ENCODE data around the gene WSCD1.

The WSCD1 gene

DNA sequence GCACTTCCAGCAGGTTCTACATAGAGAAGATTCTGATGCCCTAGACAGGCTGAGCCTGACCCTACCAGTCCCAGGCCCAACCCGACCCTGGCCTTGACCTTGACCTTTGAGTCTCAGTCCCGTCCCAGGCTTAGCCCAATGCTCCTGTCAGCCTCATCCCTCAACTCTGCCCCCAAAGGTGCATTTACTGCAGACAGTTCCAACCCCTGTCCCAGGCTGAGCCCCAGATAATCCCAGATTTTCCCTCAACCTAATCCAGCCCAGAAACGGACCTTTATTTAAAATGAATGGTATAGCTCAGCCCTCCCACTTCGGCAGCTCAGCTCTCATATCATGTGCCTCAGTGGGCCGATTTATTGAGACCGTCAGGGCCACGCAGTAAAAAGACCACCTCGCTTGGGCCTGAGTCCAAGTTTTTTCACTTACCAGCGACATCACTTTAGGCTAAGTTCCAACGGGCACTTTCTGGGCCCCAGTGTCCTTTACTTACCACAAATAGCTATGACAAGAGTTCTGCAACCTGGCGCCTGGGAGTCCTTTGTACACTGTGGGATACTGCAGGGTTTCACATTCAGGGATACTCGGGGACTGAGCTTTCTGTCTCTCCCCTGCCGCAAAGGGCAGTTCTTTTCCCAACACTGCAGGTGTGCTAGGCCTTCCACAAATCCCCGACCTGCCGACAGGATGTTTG lies 89.5 kb downstream of the WSCD1 start:
- no peak for DNase-seq (ENCODE audit: low read depth in 2 of 2)

DNA sequence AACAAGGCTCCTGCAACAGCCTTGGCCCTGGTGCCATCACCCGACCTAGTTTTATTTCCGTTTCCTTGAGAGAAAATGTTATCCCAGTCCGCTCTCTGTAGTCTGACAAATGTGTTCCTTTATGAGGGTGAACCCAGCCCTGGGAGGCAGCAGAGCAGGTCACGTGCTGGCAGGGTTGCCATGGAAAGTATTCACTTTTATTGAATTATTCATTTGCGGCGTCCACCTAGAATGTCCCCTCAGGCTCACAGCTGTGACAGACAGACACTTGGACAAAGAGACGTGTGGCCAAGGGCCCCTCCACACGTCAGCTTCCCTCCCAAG lies 90.0 kb downstream of the WSCD1 start:
- DNase-seq (ENCODE audit: low read depth in 2 of 2), result no peak

DNA sequence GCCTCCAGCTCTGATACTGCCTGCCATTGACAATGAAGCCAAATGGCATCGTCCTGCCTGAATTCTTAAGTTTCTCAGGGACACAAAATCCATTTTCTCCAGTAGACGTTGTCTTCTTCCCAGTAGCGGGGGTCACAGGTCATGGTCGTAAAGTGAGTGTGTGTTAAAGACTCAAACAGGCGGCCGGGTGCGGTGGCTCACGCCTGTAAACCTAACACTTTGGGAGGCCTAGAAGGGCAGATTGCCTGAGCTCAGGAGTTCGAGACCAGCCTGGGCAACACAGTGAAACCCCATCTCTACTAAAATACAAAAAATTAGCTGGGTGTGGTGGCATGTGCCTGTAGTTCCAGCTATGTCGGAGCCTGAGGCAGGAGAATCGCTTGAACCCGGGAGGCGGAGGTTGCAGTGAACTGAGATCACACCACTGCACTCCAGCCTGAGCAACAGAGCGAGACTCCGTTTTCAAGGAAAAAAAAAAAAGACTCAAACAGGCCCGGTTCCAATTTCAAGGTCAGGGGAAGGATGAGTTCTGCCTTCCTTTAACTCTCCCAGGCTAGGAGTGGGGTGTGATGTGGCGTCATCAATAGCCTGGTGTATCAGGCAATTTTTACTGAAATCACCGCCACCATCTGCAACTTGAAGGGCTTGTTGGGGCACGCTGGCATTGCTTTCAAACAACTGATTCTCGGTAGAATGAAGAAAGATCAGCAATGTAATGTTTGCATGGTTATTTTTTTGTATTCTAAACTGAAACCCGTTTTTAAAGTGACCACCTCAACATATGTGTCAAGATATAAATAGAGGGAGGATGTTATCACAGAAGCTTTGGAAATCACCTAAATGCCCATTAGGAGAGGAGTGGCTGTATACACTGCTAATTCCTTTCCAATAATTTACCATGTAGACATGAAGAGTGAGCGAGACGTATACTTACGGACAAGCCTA lies 91.0 kb downstream of the WSCD1 start:
- DNase-seq (ENCODE audit: low read depth in 2 of 2), result no peak

DNA sequence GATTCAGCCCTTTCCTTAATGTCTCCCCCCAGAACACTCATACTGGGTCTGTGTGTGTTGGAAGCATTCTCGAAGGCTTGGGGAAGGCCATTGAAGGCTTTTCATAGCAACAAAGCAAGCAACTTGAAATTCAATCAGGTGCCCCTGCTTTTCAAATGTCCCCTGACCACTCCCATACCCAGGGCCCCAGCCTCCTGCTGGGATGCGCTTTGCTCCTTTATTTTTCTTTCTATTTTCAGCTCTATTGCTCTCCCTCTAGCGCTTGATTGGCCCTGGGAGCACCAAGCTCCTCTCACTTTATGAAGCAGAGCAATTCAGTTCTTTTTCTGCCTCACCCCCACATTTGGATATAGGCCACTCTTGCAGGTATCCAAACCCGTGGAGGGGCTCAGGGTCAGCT lies 92.0 kb downstream of the WSCD1 start:
- no peak for DNase-seq (ENCODE audit: low read depth in 2 of 2)

DNA sequence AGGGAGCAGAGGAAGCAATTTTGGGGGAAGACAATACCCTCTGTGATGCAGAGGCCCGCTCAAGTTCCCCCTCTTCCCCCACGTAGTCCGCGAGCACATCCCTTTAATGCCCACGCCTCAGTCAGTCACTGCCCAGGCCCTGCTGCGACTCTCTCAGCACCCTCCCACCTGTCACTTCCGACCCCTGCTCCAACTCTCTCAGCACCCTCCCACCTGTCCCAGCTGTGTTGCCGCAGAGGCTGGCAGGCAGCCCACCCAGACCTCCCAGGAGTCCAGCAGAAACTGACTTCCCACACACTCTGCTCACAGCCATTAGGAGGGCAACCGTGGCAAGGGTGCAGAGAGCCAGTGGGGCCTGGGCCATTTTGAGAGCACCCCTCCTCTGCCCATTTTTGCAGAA lies 92.7 kb downstream of the WSCD1 start:
- DNase-seq (ENCODE audit: low read depth in 2 of 2), result no peak

DNA sequence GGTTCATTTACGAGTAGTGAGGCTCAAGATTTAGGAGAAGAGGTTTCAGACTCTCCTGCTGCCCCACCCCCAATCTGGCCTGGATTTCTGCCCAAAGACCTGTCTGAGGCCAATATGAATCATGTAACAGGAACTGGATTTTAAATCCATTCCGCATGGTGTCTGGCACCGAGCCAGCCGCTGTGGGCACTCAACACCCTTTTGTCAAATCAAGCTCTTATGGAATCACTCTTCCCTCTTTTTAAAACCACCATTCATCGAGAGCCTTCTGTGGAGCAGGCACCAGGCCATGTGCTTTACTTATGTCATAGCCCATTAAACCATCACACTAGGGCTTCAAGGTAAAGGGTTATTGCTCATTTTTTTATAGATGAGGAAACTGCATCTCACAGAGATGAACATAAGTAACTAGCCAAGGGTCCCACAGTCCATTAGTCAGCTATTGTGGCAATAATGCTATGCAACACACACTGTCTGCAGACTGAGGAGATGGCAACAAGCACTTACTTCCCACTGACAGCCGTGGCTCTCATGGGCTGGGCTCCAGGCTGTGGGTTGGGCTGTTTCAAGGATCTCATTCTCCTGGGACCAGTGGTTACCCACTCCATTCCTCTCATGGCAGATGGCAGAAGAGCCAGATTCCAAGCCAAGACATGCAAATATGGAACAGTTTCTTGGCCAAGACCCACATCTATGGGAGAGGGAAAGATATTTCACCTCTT lies 93.6 kb downstream of the WSCD1 start:
- no peak for DNase-seq (ENCODE audit: low read depth in 2 of 2)

DNA sequence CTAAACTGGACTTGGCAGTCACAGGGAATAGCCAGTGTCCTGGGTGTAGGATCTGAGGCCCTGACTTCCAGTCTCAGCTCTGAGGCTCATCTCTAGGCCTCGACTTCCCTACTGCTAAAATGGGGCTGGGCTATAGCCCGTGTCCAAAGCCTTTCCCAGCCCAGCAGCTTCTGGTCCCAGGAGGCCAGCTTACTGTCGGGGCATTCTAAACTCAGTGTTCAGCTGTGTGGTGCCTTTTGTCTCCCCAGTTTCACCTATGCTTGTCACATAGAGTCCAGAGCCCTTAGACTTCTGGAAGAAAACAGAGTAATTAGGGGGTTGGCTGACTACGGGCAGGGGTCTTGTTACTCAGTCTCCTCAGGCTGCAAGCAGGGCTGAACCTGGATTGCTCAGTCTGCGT lies 94.8 kb downstream of the WSCD1 start:
- DNase-seq (ENCODE audit: low read depth in 2 of 2), result no peak

DNA sequence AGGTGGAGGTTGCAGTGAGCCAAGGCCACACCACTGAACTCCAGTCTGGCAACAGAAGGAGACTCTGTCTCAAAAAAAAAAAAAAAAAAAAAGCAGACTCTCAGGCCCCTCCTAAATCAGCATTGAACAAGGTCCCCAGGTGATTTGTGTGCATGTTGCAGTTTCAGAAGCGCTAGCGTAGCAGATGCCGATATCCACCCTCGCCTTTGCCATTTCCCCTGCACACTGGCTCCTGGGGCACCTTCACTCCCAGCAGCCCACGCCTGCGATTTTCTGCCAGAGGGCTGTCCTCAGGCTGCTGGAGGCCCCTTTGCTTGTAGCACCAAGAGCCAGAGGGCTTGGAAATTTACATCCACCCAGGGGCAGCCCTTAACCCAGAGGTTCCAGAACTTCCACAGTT lies 95.6 kb downstream of the WSCD1 start:
- no peak for DNase-seq (ENCODE audit: low read depth in 2 of 2)

DNA sequence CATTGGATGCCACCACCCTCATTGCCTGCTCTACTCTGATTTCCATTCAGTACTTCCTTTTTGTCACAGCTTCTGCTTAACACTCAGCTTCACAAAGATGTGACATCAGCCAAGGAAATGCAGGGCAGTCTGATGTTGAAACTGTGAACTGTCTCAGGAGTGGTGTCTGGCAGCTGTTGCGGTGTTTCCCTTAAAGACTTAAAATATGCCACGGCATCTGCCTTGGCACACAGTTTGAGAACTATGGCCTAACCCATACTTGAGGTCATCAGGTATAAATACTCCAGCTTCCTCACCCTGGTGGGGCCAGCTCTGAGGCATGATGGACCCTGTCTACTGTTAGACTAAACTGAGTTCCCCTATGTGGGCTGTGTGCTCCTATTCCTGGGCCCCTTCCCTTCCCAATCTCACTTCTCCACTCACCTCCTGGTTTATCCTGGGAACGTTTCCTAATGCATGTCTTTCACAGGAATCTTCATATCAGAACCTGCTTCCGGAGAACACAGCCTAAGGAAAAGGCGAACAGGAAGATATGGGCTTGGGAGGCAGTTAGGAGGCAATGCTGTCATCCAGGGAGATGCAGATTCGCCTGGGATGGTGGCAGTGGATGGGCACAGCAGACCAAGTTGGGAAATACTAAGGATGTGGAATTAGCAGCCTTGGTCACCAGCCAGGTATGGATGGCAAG lies 96.5 kb downstream of the WSCD1 start:
- no peak for DNase-seq (ENCODE audit: low read depth in 2 of 2)

DNA sequence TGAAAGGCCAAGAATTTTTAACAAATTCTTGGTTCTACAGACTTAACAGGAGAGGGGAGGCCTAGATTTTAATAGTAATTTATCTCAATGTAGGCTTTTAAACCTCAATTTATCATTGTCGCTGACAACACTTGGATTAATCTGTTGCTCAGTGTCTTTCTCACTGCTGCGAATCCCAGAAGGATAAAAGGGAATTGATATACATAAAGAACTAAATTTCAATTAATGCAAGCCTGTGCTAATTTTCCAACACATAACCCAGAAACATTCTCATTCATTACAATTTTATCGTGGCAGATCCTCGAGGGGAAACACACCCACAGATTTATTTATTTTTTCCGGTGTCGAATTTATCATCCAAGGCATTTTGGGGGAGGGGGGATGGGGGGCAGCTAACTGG lies 98.1 kb downstream of the WSCD1 start:
- no peak for DNase-seq (ENCODE audit: low read depth in 2 of 2)

DNA sequence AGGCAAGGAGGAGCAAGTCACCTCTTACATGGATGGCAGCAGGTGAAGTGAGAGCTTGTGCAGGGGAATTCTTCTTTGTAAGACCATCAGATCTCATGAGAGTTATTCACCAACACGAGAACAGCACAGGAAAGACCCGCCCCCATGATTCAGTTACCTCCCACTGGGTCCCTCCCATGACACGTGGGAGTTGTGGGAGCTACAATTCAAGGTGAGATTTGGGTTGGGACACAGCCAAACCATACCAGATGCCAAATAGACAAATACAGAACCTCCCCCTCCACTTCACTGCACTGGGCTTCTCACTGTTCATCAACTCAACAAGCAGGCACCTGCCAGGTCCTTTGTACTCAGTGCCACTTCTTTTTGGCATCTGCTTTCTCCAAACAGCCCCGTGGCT lies 100.2 kb downstream of the WSCD1 start:
- DNase-seq (ENCODE audit: low read depth in 2 of 2), result no peak

DNA sequence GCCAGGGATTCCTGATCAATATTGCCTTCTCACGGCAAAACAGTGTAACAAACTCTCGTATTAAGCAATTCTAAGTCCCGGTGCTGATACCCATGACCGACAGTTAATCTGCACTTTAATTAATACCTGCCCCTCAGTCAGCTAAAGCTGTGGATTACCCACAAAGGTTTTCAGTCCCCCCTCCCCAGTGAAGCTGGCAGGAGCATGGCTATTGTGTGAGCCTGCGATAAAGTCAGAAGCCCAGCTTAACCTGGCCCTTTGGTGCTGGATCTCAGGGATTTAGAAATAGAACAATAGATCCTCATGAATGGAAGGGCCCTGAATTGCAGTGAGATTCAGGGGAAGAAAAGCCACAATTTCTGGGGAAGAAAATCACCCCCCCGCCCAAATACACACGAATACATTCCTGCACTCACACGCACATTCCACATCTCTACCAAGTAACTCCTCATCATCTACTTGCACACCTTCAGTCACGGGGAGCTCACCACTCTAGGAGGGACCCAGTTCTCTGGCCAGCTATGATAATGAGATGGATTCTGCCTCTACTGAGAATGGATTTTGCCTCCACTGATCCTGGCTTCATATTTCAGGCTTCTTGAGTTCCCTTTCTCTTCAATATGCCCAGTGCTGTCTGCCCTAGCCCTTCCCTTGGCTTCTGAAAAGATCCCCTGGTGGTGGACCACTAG lies 102.6 kb downstream of the WSCD1 start:
- no peak for DNase-seq (ENCODE audit: low read depth in 2 of 2)

DNA sequence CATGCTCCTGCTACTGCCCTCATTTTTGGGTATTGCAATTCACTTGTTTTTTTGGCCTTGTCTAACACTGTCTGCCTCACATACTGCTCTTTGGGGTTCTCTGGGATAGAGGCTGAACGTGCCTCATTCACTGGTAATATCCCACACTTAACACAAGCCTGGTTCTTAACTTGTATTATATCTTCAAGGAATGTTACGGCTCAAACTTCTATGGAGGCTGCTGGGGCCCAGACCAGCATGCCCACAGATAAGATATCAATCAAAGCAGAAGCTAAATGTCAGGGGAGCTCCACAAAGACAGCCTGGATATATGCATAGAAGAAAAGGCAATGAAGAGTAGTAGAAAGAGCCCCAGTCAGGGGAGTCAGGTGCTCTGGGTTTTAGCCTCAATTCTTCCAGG lies 103.5 kb downstream of the WSCD1 start:
- no peak for DNase-seq (ENCODE audit: low read depth in 2 of 2)
